CD4-positive, alpha-beta T cell treated with Interleukin-21 for 1 hour (primary cell): ENCODE measurements around the gene PLEKHM3.
"Not testable (repeated sequence)": the region's sequence is repeated elsewhere in the genome, so short reads cannot be mapped to it uniquely, and the experiment has no call there.

ENCODE experiments used
- DNase-seq: peaks from one replicate; pipeline ENCODE4 v3.0.0-alpha.2; 2020

PLEKHM3 gene

GRCh38 chr2:207950063-207950760 lies 75.1 kb downstream of the PLEKHM3 start:
- no peak for DNase-seq

GRCh38 chr2:207949245-207949644 lies 76.1 kb downstream of the PLEKHM3 start:
- not testable (repeated sequence) for DNase-seq

- no peak for DNase-seq
Measured at GRCh38 chr2:207944979-207945600, 80.2 kb downstream of the PLEKHM3 start.

DNA sequence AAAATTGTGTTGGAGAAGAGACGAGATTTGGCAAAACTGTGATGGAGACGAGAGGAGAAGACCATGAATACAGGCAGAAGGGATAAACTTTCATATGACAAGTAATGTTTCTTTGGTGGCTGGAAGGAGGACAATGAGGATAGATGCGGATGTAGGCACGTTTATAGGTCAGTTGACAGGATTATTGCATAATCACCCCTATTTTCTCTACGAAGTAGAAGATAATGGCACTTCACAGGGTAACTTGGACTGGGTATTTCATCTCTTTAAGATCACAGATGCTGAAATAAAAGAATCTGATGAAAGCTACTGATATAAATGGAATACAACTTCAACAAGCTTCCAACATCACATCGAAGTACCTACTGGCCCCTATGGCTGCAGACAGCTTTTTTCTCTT lies 81.0 kb downstream of the PLEKHM3 start:
- DNase-seq = no peak

DNA sequence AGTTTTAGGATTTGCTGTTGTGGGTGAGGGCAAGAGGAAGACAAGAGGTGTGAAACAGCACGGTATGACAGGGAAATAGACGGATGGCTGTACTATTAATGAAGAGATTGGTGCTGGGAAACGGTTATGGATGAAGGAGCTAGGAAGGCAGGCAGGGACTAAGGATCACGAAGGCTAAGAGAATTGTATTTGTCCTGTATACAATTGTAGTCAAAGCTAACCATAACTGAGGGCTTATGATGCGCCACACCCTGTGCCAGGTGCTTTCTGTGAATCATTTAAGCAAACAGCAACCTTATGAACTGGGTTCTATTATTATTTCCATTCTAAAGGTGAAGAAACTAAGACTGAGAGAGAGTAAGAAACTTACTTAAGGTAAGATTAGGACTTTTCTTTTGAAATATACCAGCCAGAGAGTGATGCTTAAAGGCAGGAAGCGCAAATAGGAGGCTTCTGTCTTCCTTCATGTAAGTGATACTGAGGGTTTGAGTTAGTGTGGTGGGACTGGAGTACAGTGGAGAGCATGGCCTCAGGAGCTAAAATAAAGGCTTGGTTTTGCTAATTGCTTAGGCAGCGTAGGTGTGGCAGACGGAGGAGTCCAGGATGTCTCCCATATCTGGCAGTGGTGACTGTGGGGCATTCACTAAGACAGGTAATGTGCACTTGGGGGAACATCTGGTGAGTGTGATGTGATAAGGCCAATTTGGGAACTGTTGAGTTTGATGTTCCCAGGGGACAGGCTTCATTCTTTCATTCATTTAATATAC lies 85.8 kb downstream of the PLEKHM3 start:
- no peak for DNase-seq

GRCh38 chr2:207938886-207939285 lies 86.4 kb downstream of the PLEKHM3 start:
- no peak for DNase-seq

DNA sequence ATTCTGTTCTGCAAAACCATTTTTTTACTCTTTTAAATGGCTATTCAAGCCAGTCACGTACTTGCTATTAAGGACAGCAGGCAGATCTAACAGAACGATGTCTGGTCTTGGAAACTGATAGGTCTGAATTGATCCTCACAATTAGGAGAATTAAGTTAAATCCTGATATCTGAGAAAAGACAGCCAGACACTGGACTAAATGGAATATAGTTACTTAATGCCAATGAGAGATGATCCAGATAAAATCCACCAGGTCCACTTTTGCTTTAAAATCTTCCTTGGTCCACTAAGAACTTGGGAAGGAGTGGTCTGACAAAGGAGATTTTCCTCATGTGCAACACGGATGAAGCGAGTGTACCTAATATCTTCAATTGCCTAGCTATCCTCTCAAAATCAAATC lies 86.9 kb downstream of the PLEKHM3 start:
- no peak for DNase-seq

DNA sequence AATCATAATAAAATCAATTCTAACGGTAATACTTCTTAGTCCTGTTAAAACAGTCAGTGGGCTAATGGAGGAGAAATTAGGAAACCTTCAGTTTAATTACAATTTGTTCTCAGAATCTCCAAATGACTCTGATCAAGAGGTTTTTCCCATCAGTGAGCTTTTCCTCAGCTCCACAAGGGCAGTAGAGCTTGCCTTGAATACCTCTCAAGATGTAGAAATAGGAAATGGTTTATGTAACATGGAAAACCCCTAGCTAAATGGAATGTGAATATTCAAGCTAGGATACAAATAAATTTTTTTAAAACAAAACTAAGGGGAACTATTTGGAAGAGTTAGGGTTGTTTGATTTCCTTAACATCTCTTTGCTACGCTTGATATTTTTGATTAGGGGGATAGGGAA lies 87.5 kb downstream of the PLEKHM3 start:
- no peak for DNase-seq

- no peak for DNase-seq
Measured at GRCh38 chr2:207937253-207937652, 88.1 kb downstream of the PLEKHM3 start.

DNA sequence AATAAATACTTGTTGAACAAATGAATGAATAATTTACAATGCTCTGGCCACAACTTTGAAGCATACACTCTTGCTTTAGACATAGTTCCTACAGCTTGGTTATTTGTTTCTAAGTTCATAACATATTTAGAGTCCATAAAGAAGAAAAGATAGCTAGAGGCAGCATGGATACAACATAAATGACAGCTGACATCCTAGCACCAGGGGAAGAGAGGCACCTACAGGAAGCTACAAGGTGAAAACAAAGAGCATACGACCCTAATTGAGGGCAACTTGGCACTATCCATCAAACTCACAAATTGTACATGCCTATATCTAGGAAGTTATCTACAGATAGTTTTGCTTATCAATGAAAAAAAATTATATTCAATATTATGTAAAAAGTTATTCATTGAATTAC lies 88.9 kb downstream of the PLEKHM3 start:
- no peak for DNase-seq

DNA sequence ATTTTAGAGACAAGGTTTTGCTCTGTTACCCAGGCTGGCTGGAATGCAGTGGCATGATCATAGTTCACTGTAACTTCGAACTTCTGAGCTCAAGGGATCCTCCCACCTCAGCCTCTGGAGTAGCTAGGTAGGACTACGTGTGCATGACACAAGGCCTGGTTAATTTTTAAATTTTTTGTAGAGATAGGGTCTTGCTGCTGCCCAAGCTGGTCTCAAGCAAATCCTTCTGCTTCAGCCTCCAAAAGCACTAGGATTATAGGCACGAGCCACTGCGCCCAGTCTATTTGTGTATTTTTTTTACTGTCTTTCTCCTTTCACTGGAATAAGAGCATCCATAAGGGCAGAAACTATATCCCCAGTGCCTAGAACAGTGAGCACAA lies 89.3 kb downstream of the PLEKHM3 start:
- no peak for DNase-seq

DNA sequence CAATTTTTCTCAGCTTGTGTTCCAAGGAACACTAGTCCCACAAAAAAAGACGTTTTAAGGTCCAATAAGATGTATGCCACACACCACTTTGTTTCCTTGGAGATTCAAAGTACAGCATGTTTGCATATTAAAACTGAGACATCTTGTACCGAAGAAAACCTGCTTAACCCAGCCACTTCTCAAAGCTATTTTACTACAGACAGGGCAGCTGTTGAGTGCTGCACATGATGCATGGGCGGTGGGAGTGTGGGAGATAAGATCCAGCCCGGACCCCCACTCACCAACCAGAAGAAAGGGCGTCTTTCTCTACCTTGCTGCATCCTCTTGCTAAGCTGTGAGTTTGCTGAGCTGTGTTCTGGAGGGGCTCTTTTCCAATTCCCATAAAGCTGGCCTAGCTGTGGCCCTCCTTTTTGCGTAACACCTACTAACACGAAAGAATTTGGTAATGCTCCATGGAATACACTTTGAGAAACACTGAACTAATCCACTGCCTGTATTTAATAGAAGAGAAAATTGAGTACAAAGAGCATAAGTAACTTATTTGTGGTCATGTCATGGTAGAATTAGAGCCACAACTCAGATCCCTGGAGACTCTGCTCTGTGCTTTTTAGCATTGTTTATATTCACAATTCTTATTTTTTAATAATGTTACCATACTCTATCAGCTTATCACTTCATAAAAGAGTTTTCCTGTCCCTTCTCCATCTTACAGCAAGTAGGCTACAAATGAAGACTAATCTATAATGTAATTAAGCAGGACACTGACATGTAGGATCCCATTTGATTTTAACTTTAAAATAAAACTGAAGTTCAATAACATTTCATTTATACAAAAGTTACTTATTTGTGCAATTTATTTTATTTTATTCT lies 90.0 kb downstream of the PLEKHM3 start:
- no peak for DNase-seq

DNA sequence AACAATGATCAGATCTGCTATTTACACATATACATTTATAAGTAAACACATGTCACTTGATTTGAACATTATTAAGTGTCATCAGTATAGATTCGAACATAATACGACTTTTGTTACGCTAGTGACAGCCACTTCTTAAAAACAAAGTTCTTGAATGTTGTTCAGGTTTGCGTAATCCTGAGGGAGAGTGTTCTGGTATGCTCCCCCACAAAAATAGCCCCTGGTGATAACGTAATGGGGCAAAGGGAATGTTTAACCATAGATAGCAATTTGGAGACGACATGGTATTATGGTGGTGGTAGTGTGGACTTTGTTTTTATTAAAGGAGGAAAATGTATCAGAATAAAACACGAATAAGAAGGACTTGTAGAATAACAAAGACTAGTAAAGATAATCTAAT lies 90.6 kb downstream of the PLEKHM3 start:
- DNase-seq = no peak

DNA sequence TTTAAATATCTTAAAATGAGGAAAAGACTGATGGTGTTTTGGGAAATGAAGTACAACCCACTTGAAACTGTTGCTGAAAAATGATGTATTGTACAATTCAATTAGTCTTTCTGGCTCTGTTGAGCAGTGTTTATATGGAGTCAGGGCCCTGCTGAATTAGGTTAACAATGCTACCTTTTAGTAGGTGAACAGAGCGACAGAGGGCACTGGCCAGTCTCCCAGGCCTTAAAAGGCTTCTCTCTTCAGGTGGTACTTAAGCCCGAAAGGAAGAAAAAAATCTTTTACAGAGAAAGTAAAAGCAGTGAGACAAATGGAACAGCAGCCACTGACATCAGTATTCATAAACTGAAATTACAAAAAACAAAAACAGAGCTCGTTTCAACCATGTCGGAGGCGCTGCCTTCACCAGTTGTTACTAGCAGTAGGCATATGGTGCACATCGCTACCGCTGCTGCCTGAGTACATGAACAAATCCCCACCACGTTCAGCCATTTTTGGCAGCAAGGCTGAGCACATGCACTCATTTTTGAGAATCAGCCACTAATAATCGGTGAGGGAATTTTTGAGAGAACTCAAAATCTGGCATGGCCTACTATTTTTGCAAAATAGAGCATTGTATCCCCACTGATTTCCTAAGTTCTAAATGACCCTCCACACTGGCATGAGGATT lies 91.8 kb downstream of the PLEKHM3 start:
- no peak for DNase-seq

DNA sequence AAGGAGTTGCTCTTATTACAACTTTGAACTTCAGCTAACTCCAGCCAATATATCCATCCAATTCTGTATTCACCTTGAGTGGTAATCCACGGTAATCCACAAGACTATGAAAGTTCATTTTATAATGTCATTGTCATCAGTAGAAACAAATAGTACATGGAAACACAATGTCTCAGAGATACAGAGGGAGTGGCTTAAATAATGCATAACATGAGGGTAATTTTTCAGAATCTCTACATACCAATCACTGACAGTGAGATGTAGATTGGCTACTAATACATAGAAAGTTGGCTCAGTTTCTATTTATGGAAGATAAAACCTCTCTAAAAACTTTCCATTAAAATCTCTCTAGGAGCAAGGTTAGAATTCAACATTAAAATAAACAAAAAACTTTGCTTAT lies 93.2 kb downstream of the PLEKHM3 start:
- DNase-seq = no peak

DNA sequence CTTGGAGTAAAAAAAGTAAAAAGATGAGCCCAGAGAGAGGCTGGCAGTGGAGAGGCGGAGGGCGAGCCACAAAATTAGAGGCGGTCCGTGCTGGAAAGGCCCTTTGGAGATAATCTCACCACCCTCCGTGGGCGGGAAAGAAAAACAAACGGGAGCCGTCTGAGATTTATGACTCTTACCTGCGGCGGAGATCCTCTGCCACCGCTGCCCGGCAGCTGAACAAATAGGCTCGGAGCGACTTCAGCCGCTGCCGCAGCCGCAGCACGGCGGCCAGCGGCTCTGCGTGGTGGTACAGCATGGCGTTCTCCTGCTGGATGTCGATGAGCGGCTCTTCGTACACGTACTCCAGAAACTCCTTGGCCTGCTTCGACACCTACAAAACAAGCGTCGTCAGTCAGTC lies 94.6 kb downstream of the PLEKHM3 start:
- DNase-seq = no peak

DNA sequence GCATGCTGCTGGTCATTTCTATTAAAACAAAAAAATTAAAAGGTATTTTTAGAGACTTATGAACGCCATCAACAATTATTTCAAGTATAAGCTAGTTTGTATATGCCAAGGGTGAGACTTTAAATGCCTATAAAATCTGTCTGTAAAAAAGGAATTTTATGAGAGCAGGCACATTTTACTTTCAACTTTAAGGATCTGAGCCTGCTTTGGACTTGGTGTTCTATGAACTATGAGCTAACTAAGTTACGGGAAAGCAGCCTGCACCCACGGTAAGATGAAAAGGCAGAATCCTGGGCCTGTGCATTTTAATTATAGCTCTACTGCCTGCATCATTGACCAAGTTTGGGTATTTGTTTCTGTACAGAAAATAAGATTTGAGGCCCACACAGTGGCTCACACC lies 95.4 kb downstream of the PLEKHM3 start:
- no peak for DNase-seq

- DNase-seq = no peak
Measured at GRCh38 chr2:207928079-207928478, 97.2 kb downstream of the PLEKHM3 start.

GRCh38 chr2:207926989-207927300 lies 98.4 kb downstream of the PLEKHM3 start:
- DNase-seq = no peak

- DNase-seq = no peak
Measured at GRCh38 chr2:207926133-207926988, 99.0 kb downstream of the PLEKHM3 start.

GRCh38 chr2:207925601-207926000 lies 99.7 kb downstream of the PLEKHM3 start:
- no peak for DNase-seq

- DNase-seq = no peak
Measured at GRCh38 chr2:207921606-207922005, 103.7 kb downstream of the PLEKHM3 start.
